ENCODE data around the gene MXI1. TPM values are rescaled to one million over a fixed set of nuclear protein-coding genes. Genes with fewer than 3 reads are reported as not detected.
A peak's percentile ranks its signal among the peaks of the same experiment; 100 is the strongest.

Gene MXI1
- total RNA-seq, 2 experiments from 2014 or later = 24.4 to 26.7 TPM

DNA sequence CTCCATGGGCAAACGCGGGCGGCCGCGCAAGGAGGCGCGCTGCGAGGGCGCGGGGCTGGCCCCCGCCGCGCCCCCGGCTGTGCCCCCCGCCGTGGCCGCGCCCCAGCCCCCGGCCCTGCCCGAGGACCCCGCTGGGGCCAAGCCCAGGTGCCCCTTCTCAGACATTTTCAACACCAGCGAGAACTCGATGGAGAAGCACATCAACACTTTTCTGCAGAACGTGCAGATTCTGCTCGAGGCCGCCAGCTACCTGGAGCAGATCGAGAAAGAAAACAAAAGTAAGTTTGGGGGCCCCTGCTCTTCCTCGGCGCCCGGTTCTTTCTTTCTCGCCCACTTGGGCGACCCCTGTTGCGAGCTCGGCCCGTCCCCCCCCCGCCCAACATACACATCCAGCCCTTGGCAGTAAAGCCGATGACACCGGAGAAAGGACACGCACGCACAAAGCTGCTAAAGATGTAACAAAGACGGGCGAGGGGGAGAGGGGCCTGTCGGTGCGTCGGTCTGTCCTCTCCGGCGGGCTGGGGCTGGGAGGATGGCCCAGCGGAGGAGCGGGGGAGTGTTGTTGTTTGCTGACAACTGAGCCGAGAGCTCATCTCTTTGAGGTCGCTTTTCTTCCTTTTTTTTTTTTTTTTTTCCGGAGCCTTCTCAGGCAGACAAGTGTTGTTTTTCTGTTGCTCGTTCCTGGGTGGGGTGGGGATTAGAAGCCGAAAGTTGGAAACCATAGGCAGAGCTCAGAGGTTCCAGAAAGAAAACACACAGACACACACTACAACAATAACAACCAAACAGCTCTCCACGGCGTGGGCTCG lies 604 bp downstream of the MXI1 start:
- Mint-ChIP-seq H3K27me3 (peaks cover 37% of the 10 kb centered on the region), H3K4me3 (peak overlapping the region; percentile 91), H3K4me1 (peaks cover 41% of the 10 kb centered on the region), H3K9me3 (no peaks in the 10 kb centered on the region), H3K36me3 (peaks cover 2% of the 10 kb centered on the region), H3K27ac (peak overlapping the region; percentile 75)
- peak; percentile 65 for DNase-seq

DNA sequence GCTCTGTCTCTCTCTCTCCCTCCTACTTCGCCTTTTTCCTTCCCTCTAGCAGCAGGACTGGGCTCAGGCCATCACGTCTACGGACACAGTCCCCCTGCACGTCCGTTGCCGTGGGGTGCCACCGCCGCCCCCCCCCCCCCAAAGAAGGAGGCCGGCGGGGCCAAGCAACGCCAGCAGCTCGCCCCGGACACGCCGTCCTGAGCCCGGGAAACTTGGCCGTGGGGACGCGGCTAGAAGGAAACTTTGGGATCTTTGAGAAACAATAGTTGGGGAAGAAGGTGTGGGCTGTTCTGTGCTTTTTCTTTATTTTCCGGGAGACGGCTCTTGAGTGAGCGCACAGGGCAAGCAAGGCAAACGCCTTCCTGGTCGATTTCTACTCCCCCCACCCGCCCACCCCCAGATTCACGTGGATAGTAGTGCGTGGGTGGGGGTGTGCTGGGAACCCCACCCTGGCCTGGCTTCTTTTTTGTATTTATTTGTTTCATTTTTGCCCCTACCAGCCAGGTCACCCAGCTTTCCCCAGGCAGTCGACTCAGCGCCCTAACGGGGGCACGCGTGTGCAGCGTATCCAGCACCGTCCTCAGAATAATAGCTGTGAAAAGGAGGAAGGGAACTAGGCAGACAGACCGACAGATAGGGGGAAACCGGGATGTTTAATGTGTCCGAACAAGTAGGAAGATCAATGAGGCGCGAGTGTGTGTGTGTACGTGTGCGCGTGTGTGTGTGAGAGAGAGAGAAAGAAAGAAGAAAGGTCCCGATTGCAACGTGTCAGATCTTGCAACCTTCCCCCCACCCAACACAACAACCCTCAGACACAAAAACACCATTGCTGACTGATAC lies 1.4 kb downstream of the MXI1 start:
- Mint-ChIP-seq H3K4me3 (peak overlapping the region; percentile 91), H3K9me3 (no peaks in the 10 kb centered on the region), H3K27ac (peak overlapping the region; percentile 87), H3K27me3 (peaks cover 31% of the 10 kb centered on the region), H3K4me1 (peaks cover 41% of the 10 kb centered on the region), H3K36me3 (peaks cover 3% of the 10 kb centered on the region)
- peak; percentile 22 for DNase-seq

DNA sequence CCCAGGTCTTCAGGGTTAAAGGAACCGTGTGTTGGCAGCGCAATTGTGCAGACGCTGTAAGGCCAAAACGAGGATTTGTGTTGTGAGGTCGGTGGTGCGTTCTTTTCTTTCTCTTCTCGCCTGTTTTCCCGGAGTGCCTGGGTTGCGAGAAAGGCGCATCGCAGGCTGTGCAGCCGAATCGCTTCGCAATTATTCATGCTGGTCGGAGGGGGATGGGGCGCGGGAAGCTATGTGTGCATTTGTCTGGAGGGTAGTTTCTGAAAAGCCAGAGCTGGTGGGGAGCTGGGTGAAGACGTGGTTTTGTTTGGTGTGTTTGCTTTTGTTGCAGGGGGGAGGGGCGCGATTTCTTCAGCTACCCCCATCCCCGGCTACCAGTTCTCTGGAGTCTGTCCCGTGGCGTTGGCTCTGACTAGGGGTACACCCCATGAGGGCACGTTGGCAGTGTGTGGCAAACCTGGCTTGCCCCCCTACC lies 2.1 kb downstream of the MXI1 start:
- peaks cover 3% of the 10 kb centered on the region for H3K36me3 Mint-ChIP-seq
- H3K4me3 Mint-ChIP-seq = peak overlapping the region; percentile 91
- H3K27ac Mint-ChIP-seq = peak overlapping the region; percentile 87
- H3K9me3 Mint-ChIP-seq = no peaks in the 10 kb centered on the region
- peak; percentile 73 for DNase-seq
- peaks cover 27% of the 10 kb centered on the region for H3K27me3 Mint-ChIP-seq
- H3K4me1 Mint-ChIP-seq = peaks cover 46% of the 10 kb centered on the region

DNA sequence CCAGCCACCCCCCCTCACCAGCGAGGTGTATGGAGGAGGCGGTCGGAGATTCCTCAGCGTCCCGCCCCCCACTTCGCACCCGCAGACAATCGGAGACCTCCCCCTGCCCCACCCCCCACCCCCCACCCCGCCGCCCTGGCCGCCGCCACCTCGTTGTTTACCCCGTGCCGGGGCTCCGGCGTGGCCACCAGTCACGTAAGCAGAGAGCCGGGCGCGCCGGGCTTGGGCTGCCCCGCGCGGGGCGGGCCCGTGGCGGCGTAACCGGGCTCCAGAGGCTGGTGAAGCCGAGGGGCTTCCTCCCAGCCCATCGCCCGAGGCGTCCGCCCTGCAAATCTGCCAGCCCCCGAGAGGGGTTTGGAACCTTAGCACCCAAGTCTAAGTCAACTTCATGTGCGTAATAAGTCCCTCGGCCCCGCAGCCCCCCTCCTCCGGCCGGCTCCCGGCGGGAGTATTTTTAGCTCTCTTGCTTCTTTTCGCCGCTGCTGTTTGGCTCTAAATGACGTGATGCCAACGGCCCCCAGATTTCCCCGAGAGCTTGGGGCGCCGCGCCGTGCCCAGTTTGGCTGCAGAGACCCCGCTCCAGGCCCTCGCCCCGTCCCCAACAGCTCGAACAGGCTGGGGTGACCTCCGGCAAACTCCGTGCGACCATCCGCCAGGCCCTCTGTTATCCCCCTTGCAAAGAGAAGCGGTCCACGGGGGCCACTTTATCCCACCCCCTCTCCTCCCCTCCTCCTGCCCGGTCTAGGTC lies 2.7 kb downstream of the MXI1 start:
- Mint-ChIP-seq H3K4me1 (peaks cover 46% of the 10 kb centered on the region), H3K36me3 (peaks cover 3% of the 10 kb centered on the region), H3K9me3 (no peaks in the 10 kb centered on the region), H3K27me3 (peaks cover 24% of the 10 kb centered on the region), H3K4me3 (peak overlapping the region; percentile 91), H3K27ac (peak overlapping the region; percentile 95)
- peak; percentile 60 for DNase-seq

DNA sequence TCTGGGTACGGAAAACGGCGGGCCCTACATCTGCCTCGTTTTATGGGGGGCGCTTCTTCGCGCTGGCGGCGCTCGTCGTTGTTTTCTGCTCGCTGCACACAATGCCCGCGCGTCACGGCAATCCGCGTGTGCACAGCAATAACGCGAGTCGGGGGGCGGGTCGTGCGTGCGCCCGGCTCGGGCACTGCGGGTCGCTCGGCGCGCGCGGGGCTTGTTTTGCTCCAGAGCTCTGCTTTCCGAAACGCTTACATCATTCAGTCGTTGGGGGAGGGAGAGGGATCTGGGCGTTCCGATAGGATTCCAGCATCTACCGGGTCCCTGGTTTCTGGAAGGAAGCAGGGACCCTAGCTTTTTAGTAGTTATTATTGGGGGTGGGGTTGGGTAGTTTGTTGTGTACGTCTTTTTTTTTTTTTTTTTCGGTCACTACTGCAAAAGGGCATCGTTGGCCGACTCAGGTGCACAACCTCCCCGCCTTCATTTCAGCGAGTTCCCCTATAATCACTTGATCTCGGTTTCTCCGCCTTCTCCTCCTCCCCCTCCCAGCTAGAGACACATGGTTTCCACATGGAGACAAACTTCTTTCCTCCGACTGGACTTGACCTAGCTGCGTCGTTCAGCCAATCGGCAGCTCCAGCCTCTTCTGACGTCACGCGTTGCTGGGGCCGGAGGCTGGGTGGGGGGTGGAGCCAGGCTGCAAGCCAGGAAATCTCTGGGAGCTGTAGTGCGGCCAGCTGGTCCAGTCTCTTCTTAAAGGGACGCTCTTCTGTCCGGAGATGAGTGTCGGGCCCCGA lies 3.5 kb downstream of the MXI1 start:
- Mint-ChIP-seq H3K27ac (peak overlapping the region; percentile 95), H3K36me3 (peaks cover 3% of the 10 kb centered on the region), H3K4me1 (peaks cover 50% of the 10 kb centered on the region), H3K27me3 (peaks cover 24% of the 10 kb centered on the region), H3K4me3 (peak overlapping the region; percentile 91), H3K9me3 (no peaks in the 10 kb centered on the region)
- peak; percentile 92 for DNase-seq

DNA sequence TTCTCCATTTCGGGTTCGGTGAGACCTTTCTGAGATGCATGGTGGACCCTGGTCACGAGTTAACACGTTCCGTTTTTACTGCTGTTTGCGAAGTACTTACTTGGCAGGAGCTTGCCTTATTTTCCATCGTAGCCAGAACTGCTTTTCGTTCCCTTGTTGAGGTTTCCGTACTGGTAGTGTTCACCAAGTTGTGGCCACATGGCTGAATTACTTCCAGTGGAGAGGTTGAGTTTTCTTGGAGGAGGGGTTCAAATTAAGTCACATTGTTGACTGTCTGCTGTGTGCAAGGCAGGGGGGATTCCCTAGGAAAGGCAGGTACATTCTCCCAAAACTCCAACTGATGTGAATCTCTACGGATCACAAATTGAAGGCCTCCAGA lies 4.0 kb downstream of the MXI1 start:
- H3K27me3 Mint-ChIP-seq = peaks cover 18% of the 10 kb centered on the region
- peaks cover 47% of the 10 kb centered on the region for H3K4me1 Mint-ChIP-seq
- H3K4me3 Mint-ChIP-seq = peak overlapping the region; percentile 91
- H3K27ac Mint-ChIP-seq = peak overlapping the region; percentile 95
- no peak for DNase-seq
- H3K9me3 Mint-ChIP-seq = no peaks in the 10 kb centered on the region
- H3K36me3 Mint-ChIP-seq = peaks cover 3% of the 10 kb centered on the region

DNA sequence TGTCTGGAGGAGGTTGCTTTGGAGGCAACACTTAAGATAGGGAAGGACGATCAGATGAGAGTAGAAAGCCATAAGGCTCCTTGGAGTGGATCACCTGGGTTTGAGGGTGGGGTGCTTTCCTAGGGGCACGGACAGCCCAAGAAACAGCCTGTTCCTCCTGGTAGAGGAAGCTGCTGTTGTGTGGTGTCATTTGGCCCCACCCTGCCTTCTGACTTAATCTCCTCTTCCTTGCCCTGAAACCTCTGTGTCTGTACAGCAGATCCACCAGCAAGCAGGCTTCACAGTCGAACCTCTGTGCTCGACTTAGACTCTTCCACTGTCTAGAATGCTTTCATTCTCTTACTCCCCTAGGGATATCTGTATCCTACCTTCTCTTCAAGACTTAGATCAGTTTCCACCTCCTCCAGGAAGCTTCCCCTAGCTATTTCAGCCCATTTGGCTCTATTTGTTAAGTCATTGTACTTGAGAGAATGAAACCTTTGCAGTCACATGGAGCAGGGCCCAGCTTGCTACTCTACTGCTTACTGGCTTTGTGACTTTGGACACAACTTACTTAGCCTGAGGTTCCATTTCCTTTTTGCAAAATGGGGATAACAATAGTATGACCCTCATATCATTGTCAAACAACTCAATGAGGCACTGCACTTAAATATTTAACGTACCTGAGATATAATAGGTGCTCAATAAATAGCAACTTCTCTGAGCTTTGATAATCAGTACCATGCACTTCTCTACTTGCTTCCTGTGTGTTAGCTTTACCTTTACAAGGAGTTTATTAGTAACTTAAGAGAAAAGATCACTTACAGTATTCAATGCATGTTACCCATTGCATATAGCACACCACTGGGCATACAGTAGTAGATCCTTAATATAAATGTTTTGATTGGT lies 5.0 kb downstream of the MXI1 start:
- H3K9me3 Mint-ChIP-seq = no peaks in the 10 kb centered on the region
- peaks cover 3% of the 10 kb centered on the region for H3K36me3 Mint-ChIP-seq
- H3K27ac Mint-ChIP-seq = peak overlapping the region; percentile 95
- peak overlapping the region; percentile 91 for H3K4me3 Mint-ChIP-seq
- H3K27me3 Mint-ChIP-seq = peaks cover 9% of the 10 kb centered on the region
- no peak for DNase-seq
- peaks cover 39% of the 10 kb centered on the region for H3K4me1 Mint-ChIP-seq

DNA sequence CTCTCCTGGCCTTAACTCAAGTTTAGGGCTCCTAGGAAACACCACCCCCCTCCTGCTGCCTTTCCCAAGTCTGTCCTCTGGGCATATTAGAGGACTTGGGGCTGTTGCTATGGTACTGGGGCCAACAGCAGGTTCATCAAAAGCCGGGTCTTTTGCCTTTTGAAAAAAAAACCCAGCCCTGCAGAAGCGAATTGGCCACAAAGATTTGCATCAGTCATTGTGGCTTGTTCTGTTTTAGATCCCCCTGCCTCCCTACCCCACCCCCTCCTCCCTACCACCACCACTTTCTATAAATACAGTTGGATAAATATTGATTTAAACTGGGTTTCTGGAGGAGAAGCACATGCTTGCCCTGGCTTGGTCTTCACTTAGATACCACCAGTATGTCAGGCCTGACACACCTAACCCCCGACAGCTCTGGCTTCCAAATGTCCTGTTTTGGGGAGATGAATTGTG lies 7.0 kb downstream of the MXI1 start:
- Mint-ChIP-seq H3K9me3 (no peaks in the 10 kb centered on the region), H3K4me1 (peaks cover 30% of the 10 kb centered on the region), H3K27me3 (peaks cover 8% of the 10 kb centered on the region), H3K36me3 (peaks cover 3% of the 10 kb centered on the region), H3K4me3 (no peak overlapping the region), H3K27ac (no peak overlapping the region)
- DNase-seq = no peak

DNA sequence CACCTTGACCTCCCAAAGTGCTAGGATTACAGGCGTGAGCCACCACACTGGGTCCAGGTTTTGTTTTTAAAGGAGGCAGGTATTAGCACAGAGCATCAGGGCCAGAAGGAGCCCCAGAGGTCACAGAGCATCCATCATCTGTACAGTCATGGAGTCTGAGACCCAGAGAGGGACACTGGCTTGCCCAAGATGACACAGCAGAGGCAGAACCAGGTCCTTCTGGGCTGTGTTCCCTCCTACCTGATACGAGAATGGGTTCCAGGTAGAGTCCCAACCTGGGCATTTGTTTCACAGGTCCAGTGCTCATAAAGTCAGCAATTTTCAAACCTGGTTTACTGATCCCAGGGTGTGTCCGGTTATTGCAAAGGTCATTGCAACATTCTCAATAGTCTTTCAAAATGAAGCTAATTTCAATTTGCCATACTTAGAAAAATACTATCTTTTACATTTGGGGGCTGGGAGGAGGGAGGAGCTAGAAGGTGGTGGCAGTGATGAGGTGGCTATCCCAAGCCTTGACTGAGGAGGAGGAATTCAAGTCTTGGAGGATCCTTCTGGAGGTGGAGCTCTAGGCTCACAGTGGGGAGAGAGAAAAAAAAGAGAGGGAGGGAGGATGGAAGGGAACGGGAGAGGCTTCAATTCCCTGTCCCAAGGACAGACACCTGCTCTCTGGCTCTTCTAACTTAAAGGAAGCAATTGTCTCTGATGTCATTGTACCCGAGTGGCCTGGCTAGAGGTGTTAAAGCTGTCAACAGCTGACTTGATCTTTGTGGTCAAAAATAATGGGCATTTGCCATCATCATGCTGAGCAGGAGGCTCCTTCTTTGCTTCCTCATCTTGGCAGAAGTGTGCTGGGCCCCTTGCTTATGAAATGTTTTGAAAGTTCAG lies 8.1 kb downstream of the MXI1 start:
- Mint-ChIP-seq H3K4me3 (no peak overlapping the region), H3K9me3 (no peaks in the 10 kb centered on the region), H3K4me1 (peaks cover 28% of the 10 kb centered on the region), H3K27me3 (peaks cover 8% of the 10 kb centered on the region), H3K27ac (no peak overlapping the region), H3K36me3 (peaks cover 3% of the 10 kb centered on the region)
- DNase-seq = no peak

DNA sequence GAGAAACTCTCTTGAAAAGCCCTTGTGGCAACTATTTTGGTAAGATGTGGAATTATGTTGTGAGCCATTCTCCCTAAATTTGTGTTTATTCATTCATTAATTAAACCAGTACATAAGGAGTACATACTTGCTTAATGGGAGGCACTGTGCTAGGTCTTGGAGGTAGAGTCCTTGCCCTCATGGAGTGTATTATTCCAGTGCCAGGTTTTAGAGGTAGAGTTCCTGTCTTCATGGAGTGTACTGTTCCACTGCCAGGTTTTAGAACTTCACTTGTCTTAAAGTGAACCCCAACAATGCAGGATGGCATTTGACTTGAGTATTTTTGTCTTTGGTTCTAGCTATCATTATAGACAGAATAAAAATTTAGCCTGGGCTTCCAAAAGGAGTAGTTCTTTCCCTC lies 8.8 kb downstream of the MXI1 start:
- H3K4me1 Mint-ChIP-seq = peaks cover 31% of the 10 kb centered on the region
- peaks cover 1% of the 10 kb centered on the region for H3K36me3 Mint-ChIP-seq
- H3K9me3 Mint-ChIP-seq = no peaks in the 10 kb centered on the region
- no peak overlapping the region for H3K4me3 Mint-ChIP-seq
- no peak overlapping the region for H3K27ac Mint-ChIP-seq
- H3K27me3 Mint-ChIP-seq = peaks cover 8% of the 10 kb centered on the region
- DNase-seq = no peak

DNA sequence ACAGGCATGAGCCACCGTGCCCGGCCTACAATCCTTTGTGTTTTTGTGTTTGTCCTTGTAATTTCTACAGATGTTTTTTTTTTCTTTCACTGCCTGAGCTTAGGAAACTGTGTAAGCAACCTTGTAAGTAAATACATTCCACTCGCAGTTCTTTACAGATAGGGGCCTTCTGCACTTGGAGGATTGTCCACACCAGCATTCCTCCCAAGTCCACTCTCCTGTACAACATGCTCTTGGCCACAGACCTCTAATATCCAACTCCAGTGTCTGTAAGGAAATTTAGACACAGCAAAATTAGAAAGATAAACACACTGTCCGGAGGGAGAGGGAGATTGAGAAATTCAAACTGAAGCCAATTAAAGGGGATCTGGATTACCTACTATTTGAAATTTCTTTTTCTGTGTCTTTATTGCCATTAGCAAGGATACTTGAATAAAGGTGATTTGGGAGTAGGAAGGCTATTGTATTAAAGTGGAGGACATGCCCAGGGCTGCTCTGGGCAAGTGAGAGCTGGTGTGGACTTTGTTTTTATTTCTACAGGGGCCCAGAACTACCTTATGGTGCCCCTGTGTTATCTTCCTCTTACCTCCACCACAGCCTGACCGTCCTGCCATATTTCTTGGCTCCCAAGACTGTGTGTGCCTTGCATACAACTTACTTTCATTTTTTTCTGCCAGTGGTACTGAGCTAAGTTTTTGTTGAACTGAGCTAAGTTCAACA lies 9.7 kb downstream of the MXI1 start:
- H3K4me3 Mint-ChIP-seq = no peak overlapping the region
- H3K27ac Mint-ChIP-seq = no peak overlapping the region
- no peak for DNase-seq
- H3K9me3 Mint-ChIP-seq = no peaks in the 10 kb centered on the region
- H3K4me1 Mint-ChIP-seq = peaks cover 31% of the 10 kb centered on the region
- H3K36me3 Mint-ChIP-seq = peaks cover 1% of the 10 kb centered on the region
- peaks cover 8% of the 10 kb centered on the region for H3K27me3 Mint-ChIP-seq

DNA sequence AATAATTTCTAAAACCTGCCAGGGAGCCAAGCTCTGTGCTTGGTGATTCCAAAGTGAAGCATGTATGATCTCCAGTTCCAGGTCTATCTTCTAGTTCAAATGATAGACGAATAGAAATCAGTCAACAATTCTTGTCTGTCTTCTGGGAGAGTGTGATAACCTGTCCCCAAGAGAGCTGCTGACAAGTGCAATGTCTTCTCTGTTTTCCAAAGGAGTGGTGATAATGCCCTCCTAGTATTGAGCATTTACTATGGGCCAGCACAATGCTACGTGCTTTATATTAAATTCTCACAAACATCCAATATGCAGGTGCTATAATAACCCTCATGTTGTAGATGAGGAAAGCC lies 10.2 kb downstream of the MXI1 start:
- Mint-ChIP-seq H3K27ac (no peak overlapping the region), H3K36me3 (peaks cover 1% of the 10 kb centered on the region), H3K9me3 (no peaks in the 10 kb centered on the region), H3K4me3 (no peak overlapping the region), H3K27me3 (peaks cover 8% of the 10 kb centered on the region), H3K4me1 (peaks cover 31% of the 10 kb centered on the region)
- no peak for DNase-seq
